H1 (cell line): ENCODE measurements around the gene PIGZ. TPM values are rescaled to one million over a fixed set of nuclear protein-coding genes. Genes with fewer than 3 reads are reported as not detected.

Experiments used
- MAX ChIP-seq: IDR thresholded peaks from 2 replicates; pipeline ENCODE4 v1.6.1; 2012; ENCODE audit warnings: inconsistent platforms
- polyA plus RNA-seq, 7 experiments: library from polyadenylated mRNA; depleted of rRNA in 3 of 7; stranded (reverse) in 5 of 7; unstranded in 2 of 7; fragments of >200 nt in 5 of 7; fragments of 200-250 nt in 2 of 7; gene quantifications; 1 replicate in 5 of 7; 2 replicates in 1 of 7; 4 replicates in 1 of 7; pipeline versions ENCODE4 v1.2.1 to v1.2.3, GENCODE V29; 2011 to 2013; ENCODE audit warnings: missing spikeins in 2 of 7, mixed read lengths in 2 of 7
- total RNA-seq: library from RNA; stranded (reverse); fragmentation: NEBNext Ultra II Directional; extraction: Animal tissue kit (Norgen Biotek cat#: 25700); gene quantifications from 2 replicates; pipeline ENCODE4 v1.2.1, GENCODE V29; 2021

PIGZ gene
- total and polyA plus RNA-seq, 2 of the 8 experiments (the other 6 are each of a cell fraction or from before 2014, with no cell fraction given): 0.32 TPM; not detected in 1

GRCh38 chr3:196981657-196982056 is 13.0 kb upstream of the PIGZ start (continued):
- TF ChIP-seq MAX: no peak
